Fibroblast of lung (primary cell): ENCODE measurements around the gene CCN5.

Source experiments
- EZH2 ChIP-seq: IDR thresholded peaks from 2 replicates; pipeline ENCODE4 v1.5.1; 2012; ENCODE audit warnings: low read length, control low read depth, mild to moderate bottlenecking; ENCODE audit errors: missing control alignments
- TF ChIP-seq, protein P1 (sequence below), 2 donors: IDR thresholded peaks in 1 of 2; conservative IDR thresholded peaks in 1 of 2; 1 replicate in 1 of 2; 2 replicates in 1 of 2; pipeline ENCODE4 v1.5.1; 2011 to 2012; ENCODE audit warnings: low read length in 2 of 2, control low read depth in 1 of 2, inconsistent platforms in 1 of 2, low read depth in 1 of 2, mild to moderate bottlenecking in 1 of 2

GRCh38 chr20:44709380-44709779, 5.8 kb upstream of the CCN5 start:
- TF ChIP-seq, protein P1, sequence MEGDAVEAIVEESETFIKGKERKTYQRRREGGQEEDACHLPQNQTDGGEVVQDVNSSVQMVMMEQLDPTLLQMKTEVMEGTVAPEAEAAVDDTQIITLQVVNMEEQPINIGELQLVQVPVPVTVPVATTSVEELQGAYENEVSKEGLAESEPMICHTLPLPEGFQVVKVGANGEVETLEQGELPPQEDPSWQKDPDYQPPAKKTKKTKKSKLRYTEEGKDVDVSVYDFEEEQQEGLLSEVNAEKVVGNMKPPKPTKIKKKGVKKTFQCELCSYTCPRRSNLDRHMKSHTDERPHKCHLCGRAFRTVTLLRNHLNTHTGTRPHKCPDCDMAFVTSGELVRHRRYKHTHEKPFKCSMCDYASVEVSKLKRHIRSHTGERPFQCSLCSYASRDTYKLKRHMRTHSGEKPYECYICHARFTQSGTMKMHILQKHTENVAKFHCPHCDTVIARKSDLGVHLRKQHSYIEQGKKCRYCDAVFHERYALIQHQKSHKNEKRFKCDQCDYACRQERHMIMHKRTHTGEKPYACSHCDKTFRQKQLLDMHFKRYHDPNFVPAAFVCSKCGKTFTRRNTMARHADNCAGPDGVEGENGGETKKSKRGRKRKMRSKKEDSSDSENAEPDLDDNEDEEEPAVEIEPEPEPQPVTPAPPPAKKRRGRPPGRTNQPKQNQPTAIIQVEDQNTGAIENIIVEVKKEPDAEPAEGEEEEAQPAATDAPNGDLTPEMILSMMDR (conservative IDR thresholded peaks at IDR 0.05 in 1 of 2, IDR thresholded peaks at IDR 0.05 in 1 of 2; ENCODE audit: low read depth in 1 of 2, low read length in 2 of 2): no peak
- TF ChIP-seq EZH2: no peak
